ENCODE results near the gene KIF13A. TPM values are rescaled to one million over a fixed set of nuclear protein-coding genes. Genes with fewer than 3 reads are reported as not detected.

The KIF13A gene
- total RNA-seq, 1 experiment from 2014 or later = 49.3 TPM

DNA sequence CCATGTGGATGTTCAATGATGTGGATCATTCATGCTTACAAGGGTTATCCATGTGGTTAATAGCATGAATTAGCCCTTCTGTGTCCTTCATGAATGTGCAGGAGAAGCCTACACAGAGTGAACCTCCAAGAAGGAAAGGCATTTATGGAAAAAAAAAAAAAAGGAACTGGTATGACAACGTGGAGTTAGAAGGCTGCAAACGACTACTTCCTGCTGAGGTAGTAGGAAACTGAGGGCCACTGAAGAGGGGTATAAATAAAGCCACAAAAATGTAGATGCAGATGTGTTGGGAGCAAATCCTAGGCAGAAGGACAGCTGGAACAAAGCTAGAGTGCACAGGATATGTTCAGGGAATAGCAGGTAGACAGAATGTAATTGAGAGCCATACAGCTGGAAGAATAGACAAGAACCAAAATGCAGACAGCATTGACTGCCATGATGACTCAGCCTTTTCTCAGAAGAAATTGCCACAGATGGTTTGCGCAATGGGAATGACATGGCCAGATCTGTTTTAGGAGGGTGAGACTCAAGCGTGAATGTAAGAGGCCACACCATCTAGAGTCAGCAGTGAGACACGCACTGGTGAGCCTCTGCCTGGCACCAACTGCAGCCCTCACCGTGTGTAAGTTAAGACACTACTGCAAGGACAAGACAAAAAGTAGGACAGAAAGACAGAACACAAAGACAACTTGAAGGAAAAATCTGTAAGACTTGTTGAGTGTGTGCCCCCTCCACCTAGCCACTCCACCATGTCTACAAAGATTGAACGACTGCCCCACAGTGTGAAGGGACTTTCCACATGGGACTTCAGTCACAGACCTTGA, 79.8 kb downstream of the KIF13A start:
- Histone ChIP-seq H3K27me3 (ENCODE audit: control insufficient read depth, insufficient read depth, low read length) (no peaks in the 10 kb centered on the region), H3K27ac (ENCODE audit: low read length) (peak overlapping the region; percentile 30), H3K9me3 (ENCODE audit: control insufficient read depth, insufficient read depth, low read depth, low read length) (no peaks in the 10 kb centered on the region), H3K36me3 (ENCODE audit: control insufficient read depth, insufficient read depth, low read length) (no peaks in the 10 kb centered on the region), H3K4me3 (ENCODE audit: low read depth in 2 of 2, low read length in 2 of 2) (no peak overlapping the region), H3K4me1 (ENCODE audit: control insufficient read depth, insufficient read depth, low read length) (no peaks in the 10 kb centered on the region)
- no peak for TF ChIP-seq TCF7L2 (IDR thresholded peaks at IDR 0.05; ENCODE audit: low read depth, low read length)
- TF ChIP-seq CTCF (IDR thresholded peaks at IDR 0.05) = no peak
- DNase-seq (ENCODE audit: low read depth, low spot score) (peak; percentile 82), ATAC-seq (peak; percentile 78; the same call in 1 of the 2 replicates)
- ChIA-PET CTCF (no interaction called here), POLR2A (no interaction called here)
- in situ Hi-C loops (cut with HindIII; ENCODE audit: low pct_unique_long_range_greater_than_20kb, low sequenced_read_pairs) (no loop called here), intact Hi-C loops (cut with micrococcal nuclease; ENCODE audit: unreplicated experiment) (no loop called here)
- no TSS peak for BruUV-seq (replicated peaks)

GRCh38 chr6:17905611-17906592, 81.5 kb downstream of the KIF13A start:
- H3K4me1 ChIP-seq (ENCODE audit: control insufficient read depth, insufficient read depth, low read length) = no peaks in the 10 kb centered on the region
- no peak for ATAC-seq
- H3K27me3 ChIP-seq (ENCODE audit: control insufficient read depth, insufficient read depth, low read length) = no peaks in the 10 kb centered on the region
- H3K27ac ChIP-seq (ENCODE audit: low read length) = no peak overlapping the region
- no peak for DNase-seq (ENCODE audit: low read depth, low spot score)
- in situ Hi-C loops (cut with HindIII; ENCODE audit: low pct_unique_long_range_greater_than_20kb, low sequenced_read_pairs) (no loop called here), intact Hi-C loops (cut with micrococcal nuclease; ENCODE audit: unreplicated experiment) (no loop called here)
- no peaks in the 10 kb centered on the region for H3K36me3 ChIP-seq (ENCODE audit: control insufficient read depth, insufficient read depth, low read length)
- BruUV-seq (replicated peaks) = no TSS peak
- no peak for TF ChIP-seq SIN3A (IDR thresholded peaks at IDR 0.05; ENCODE audit: borderline replicate concordance, insufficient read depth, low read depth, low read length)
- TF ChIP-seq TCF7L2 (IDR thresholded peaks at IDR 0.05; ENCODE audit: low read depth, low read length) = no peak
- no peak for TF ChIP-seq REST (IDR thresholded peaks at IDR 0.05; ENCODE audit: insufficient read depth in 1 of 2, low read depth in 2 of 2, low read length in 1 of 2)
- no peak for TF ChIP-seq CTCF (IDR thresholded peaks at IDR 0.05)
- TF ChIP-seq POLR2AphosphoS5 (IDR thresholded peaks at IDR 0.05; ENCODE audit: low read depth, low read length) = no peak
- CTCF ChIA-PET = interaction anchor here (0.6 kb wide), 1 partner anchor 31 kb away, joined by 3 read pairs; no protein-coding TSS in a partner anchor
- POLR2A ChIA-PET = no interaction called here
- no peaks in the 10 kb centered on the region for H3K9me3 ChIP-seq (ENCODE audit: control insufficient read depth, insufficient read depth, low read depth, low read length)
- H3K4me3 ChIP-seq (ENCODE audit: low read depth in 2 of 2, low read length in 2 of 2) = no peak overlapping the region

Measured in Panc1 (cell line).